IPS DF 19.7 (cell line): ENCODE measurements around the gene MOCS1.

ENCODE experiments used
- DNase-seq: peaks from one replicate; pipeline ENCODE4 v3.0.0-alpha.2; 2013; ENCODE audit warnings: low read depth, low spot score

The MOCS1 gene

GRCh38 chr6:39902786-39903465, 31.3 kb downstream of the MOCS1 start:
- no peak for DNase-seq

- no peak for DNase-seq
Measured at GRCh38 chr6:39902136-39902535, 32.1 kb downstream of the MOCS1 start.

- no peak for DNase-seq
Measured at GRCh38 chr6:39901670-39902069, 32.6 kb downstream of the MOCS1 start.

- no peak for DNase-seq
Measured at GRCh38 chr6:39901116-39901655, 33.1 kb downstream of the MOCS1 start.

- DNase-seq, result no peak
Measured at GRCh38 chr6:39899554-39900295, 34.5 kb downstream of the MOCS1 start.

GRCh38 chr6:39898625-39899024, 35.6 kb downstream of the MOCS1 start:
- no peak for DNase-seq

GRCh38 chr6:39897698-39898097, 36.6 kb downstream of the MOCS1 start:
- no peak for DNase-seq

GRCh38 chr6:39896701-39897100, 37.6 kb downstream of the MOCS1 start:
- no peak for DNase-seq

- DNase-seq, result no peak
Measured at GRCh38 chr6:39893286-39893685, 41.0 kb downstream of the MOCS1 start.

GRCh38 chr6:39892490-39893129, 41.7 kb downstream of the MOCS1 start:
- DNase-seq, result no peak

- DNase-seq, result no peak
Measured at GRCh38 chr6:39891976-39892375, 42.3 kb downstream of the MOCS1 start.

GRCh38 chr6:39891353-39891752, 42.9 kb downstream of the MOCS1 start:
- no peak for DNase-seq

- no peak for DNase-seq
Measured at GRCh38 chr6:39889229-39889628, 45.0 kb downstream of the MOCS1 start.

GRCh38 chr6:39887692-39888450, 46.4 kb downstream of the MOCS1 start:
- no peak for DNase-seq

- DNase-seq, result no peak
Measured at GRCh38 chr6:39886871-39887270, 47.4 kb downstream of the MOCS1 start.

GRCh38 chr6:39885691-39886090, 48.6 kb downstream of the MOCS1 start:
- DNase-seq, result no peak

- no peak for DNase-seq
Measured at GRCh38 chr6:39884696-39885095, 49.6 kb downstream of the MOCS1 start.

GRCh38 chr6:39882531-39882899, 51.7 kb downstream of the MOCS1 start:
- DNase-seq, result no peak

GRCh38 chr6:39881851-39882530, 52.3 kb downstream of the MOCS1 start:
- DNase-seq, result no peak

GRCh38 chr6:39880594-39880993, 53.7 kb downstream of the MOCS1 start:
- DNase-seq, result no peak

- DNase-seq, result no peak
Measured at GRCh38 chr6:39879535-39879934, 54.7 kb downstream of the MOCS1 start.
